A549 (cell line): Measurements from ENCODE around the gene UBE2E2. TPM values are rescaled to one million over a fixed set of nuclear protein-coding genes. Genes with fewer than 3 reads are reported as not detected.
"Not testable (repeated sequence)": the region's sequence is repeated elsewhere in the genome, so short reads cannot be mapped to it uniquely, and the experiment has no call there.

Source experiments
- ATAC-seq, 2 experiments: fragments of 200-7000 bp in 1 of 2; fragments of >200 bp in 1 of 2; cut with Nextera tagmentation in 1 of 2; cut with Tn5 transposase in 1 of 2; 3 replicates each; pipeline versions ENCODE4 v1.8.0 to v1.9.1; 2018 to 2020; ENCODE audit warnings: mild to moderate bottlenecking in 1 of 2, moderate library complexity in 1 of 2
- CTCF ChIA-PET: fragments of 300-600 bp; sonication (Branson Sonifier 250); formaldehyde crosslinking; extraction: SDS; loops from one replicate; lab custom pipeline; 2021; ENCODE audit warnings: antibody characterized with exemption, inconsistent platforms; lab: Yijun Ruan, JAX
- POLR2A ChIA-PET: fragments of 350-600 bp; formaldehyde crosslinking; extraction: SDS; loops from one replicate; lab custom pipeline; 2021; ENCODE audit warnings: antibody characterized with exemption, inconsistent platforms; lab: Yijun Ruan, JAX
- DNase-seq, 2 experiments: peaks; one replicate each; pipeline versions ENCODE4 v3.0.0 to v3.0.0-alpha.2; 2011 to 2016; ENCODE audit warnings: low read depth in 1 of 2, low spot score in 1 of 2
- FAIRE-seq: peaks from 2 replicates; lab custom pipeline; 2011; peaks lifted over from hg19 to GRCh38; lab: Jason Lieb, UNC
- H3K27ac ChIP-seq, 2 experiments: fragments of >200 bp; sonication (Bioruptor Twin); formaldehyde crosslinking; 3 replicates each; pipeline ENCODE4 v1.5.1; 2016 to 2017
- H3K4me1 ChIP-seq: fragments of >200 bp; sonication (Bioruptor Twin); formaldehyde crosslinking; 3 replicates; pipeline ENCODE4 v1.6.1; 2016
- H3K4me2 ChIP-seq: fragments of >200 bp; sonication (Bioruptor Twin); formaldehyde crosslinking; 3 replicates; pipeline ENCODE4 v1.6.1; 2016
- H3K4me3 ChIP-seq: fragments of >200 bp; sonication (Bioruptor Twin); formaldehyde crosslinking; 3 replicates; pipeline ENCODE4 v1.5.1; 2016
- H3K9me3 ChIP-seq: fragments of >200 bp; sonication (Bioruptor Twin); formaldehyde crosslinking; 3 replicates; pipeline ENCODE4 v1.6.1; 2016
- BCL3 ChIP-seq: fragments of >200 bp; sonication (Bioruptor Twin); formaldehyde crosslinking; IDR thresholded peaks from 3 replicates; pipeline ENCODE4 v1.6.1; 2016
- BHLHE40 ChIP-seq: IDR thresholded peaks from 2 replicates; pipeline ENCODE4 v1.6.1; 2012; ENCODE audit warnings: low read depth, low read length, inconsistent platforms
- E2F6 ChIP-seq: IDR thresholded peaks from 2 replicates; pipeline ENCODE4 v1.6.1; 2012; ENCODE audit warnings: low read depth, borderline replicate concordance
- EHF ChIP-seq: fragments of 250-450 bp; sonication (Bioruptor Pico); IDR thresholded peaks from 2 replicates; pipeline ENCODE4 v1.5.0; 2020; ENCODE audit warnings: mild to moderate bottlenecking
- EHMT2 ChIP-seq: fragments of 200-600 bp; sonication (generic); IDR thresholded peaks from 2 replicates; pipeline ENCODE4 v1.6.1; 2016; ENCODE audit warnings: antibody characterized with exemption, low read depth, mild to moderate bottlenecking, moderate library complexity
- FOSB ChIP-seq: fragments of 250-450 bp; sonication (Bioruptor Pico); IDR thresholded peaks from 2 replicates; pipeline ENCODE4 v1.5.0; 2020; ENCODE audit warnings: mild to moderate bottlenecking, moderate library complexity
- GATA3 ChIP-seq: IDR thresholded peaks from 2 replicates; pipeline ENCODE4 v1.6.1; 2012; ENCODE audit warnings: borderline replicate concordance
- HOXB13 ChIP-seq: fragments of 250-450 bp; sonication (Bioruptor Pico); IDR thresholded peaks from 2 replicates; pipeline ENCODE4 v1.5.0; 2020; ENCODE audit warnings: low read depth, mild to moderate bottlenecking, moderate library complexity
- MAX ChIP-seq: IDR thresholded peaks from 2 replicates; pipeline ENCODE4 v1.6.1; 2012
- POLR2A ChIP-seq: IDR thresholded peaks from 2 replicates; pipeline ENCODE4 v1.6.1; 2012; ENCODE audit warnings: mild to moderate bottlenecking, low read length
- RAD21 ChIP-seq, 2 experiments: fragments of >200 bp in 1 of 2; sonication (Bioruptor Twin) in 1 of 2; formaldehyde crosslinking in 1 of 2; IDR thresholded peaks in 1 of 2; conservative IDR thresholded peaks in 1 of 2; 2 replicates in 1 of 2; 3 replicates in 1 of 2; pipeline ENCODE4 v1.6.1; 2012 to 2018; ENCODE audit warnings: inconsistent platforms in 1 of 2
- RCOR1 ChIP-seq: fragments of 150-350 bp; IDR thresholded peaks from 2 replicates; pipeline ENCODE4 v1.6.1; 2014; ENCODE audit warnings: antibody characterized with exemption, low read length, low read depth
- REST ChIP-seq: fragments of 200-600 bp; sonication (generic); IDR thresholded peaks from 2 replicates; pipeline ENCODE4 v1.6.1; 2016; ENCODE audit warnings: antibody characterized with exemption, mild to moderate bottlenecking, moderate library complexity
- RFX5 ChIP-seq: fragments of 450-650 bp; IDR thresholded peaks from 2 replicates; pipeline ENCODE4 v1.7.1; 2014; ENCODE audit warnings: antibody characterized with exemption, mild to moderate bottlenecking, moderate library complexity
- TFCP2L1 ChIP-seq: fragments of 250-450 bp; sonication (Bioruptor Pico); IDR thresholded peaks from 2 replicates; pipeline ENCODE4 v1.5.0; 2021; ENCODE audit warnings: mild to moderate bottlenecking
- TP53 ChIP-seq: fragments of 250-450 bp; sonication (Bioruptor Pico); IDR thresholded peaks from 2 replicates; pipeline ENCODE4 v1.5.0; 2021; ENCODE audit warnings: mild to moderate bottlenecking, moderate library complexity
- ZNF302 ChIP-seq: fragments of 250-450 bp; sonication (Bioruptor Pico); IDR thresholded peaks from 2 replicates; pipeline ENCODE4 v1.9.0; 2021; ENCODE audit warnings: inconsistent platforms, mild to moderate bottlenecking, moderate library complexity
- WGBS: methylation state at CpG from one replicate; pipeline ENCODE4 v1.1.6; 2017; ENCODE audit errors: missing lambda C conversion rate; 5-methylcytosine and 5-hydroxymethylcytosine counted together
- polyA plus RNA-seq, 4 experiments: library from polyadenylated mRNA; depleted of rRNA in 3 of 4; stranded (reverse); fragments of >200 nt; fragmentation: RNase III in 1 of 4; extraction: RNeasy Plus Mini Kit Qiagen cat#74134 plus additional on column Dnase treatment in 1 of 4; gene quantifications; 2 replicates in 3 of 4; 3 replicates in 1 of 4; pipeline ENCODE4 v1.2.3, GENCODE V29; 2011 to 2017

UBE2E2 gene
- polyA plus RNA-seq, 2 of the 4 experiments (the other 2 are of a cell fraction): 28.3 to 56.1 TPM

- H3K9me3 ChIP-seq: no peaks in the 10 kb centered on the region
- CTCF ChIA-PET: interaction anchor here (0.8 to 1.3 kb wide), 2 partner anchors 9 to 19 kb away, joined by 3 read pairs; no protein-coding TSS in a partner anchor
- TF ChIP-seq EHMT2: no peak
- peak; percentile 55; the same call in 1 of the 2 replicates for TF ChIP-seq MAX
- TF ChIP-seq, all 56 proteins: peak for 1
- WGBS: 53% methylated on average over 15 of the region's 15 CpGs
- ATAC-seq (peak; percentile 64 to 75; a peak in 5 of 6 replicates), FAIRE-seq (no peak), DNase-seq (peak in 1 of 2 experiments; percentile 44)
- no peak overlapping the region for H3K4me3 ChIP-seq
- peak overlapping the region; percentile 39 for H3K4me2 ChIP-seq
- POLR2A ChIA-PET: interaction anchor here (1.0 kb wide), 1 partner anchor 28 kb away, joined by 3 read pairs; no protein-coding TSS in a partner anchor
- peaks cover 13% of the 10 kb centered on the region; the same call in 2 of the 3 replicates for H3K4me1 ChIP-seq
- H3K27ac ChIP-seq: peak overlapping the region; percentile 56 to 58; a peak in 5 of 6 replicates
These were observed 409.3 kb downstream of the UBE2E2 start for GRCh38 chr3:23612296-23612891.

GRCh38 chr3:23615068-23615467 is 411.9 kb downstream of the UBE2E2 start:
- peaks cover 13% of the 10 kb centered on the region; the same call in 2 of the 3 replicates for H3K4me1 ChIP-seq
- no peak for FAIRE-seq
- ATAC-seq: peak in 1 of 2 experiments; percentile 43; a peak in 1 of 6 replicates
- H3K27ac ChIP-seq: no peak overlapping the region
- ChIA-PET POLR2A (no interaction called here), CTCF (interaction anchor here (0.7 to 2.0 kb wide), 3 partner anchors 9 to 18 kb away, joined by 3 to 5 read pairs (median 5); no protein-coding TSS in a partner anchor)
- WGBS: 75% methylated on average over 5 of the region's 5 CpGs
- no peak overlapping the region for H3K4me2 ChIP-seq
- no peaks in the 10 kb centered on the region for H3K9me3 ChIP-seq
- no peak for TF ChIP-seq TFCP2L1
- 0 out of 5 replicates have a peak, but pooled peaks of 1 of the 2 experiments have one; percentile 19 for TF ChIP-seq RAD21 (conservative IDR thresholded peaks at IDR 0.05 in 1 of 2, IDR thresholded peaks at IDR 0.05 in 1 of 2)
- no peak for TF ChIP-seq FOSB (CRISPR knock-in tag)
- DNase-seq: peak in 1 of 2 experiments; percentile 11
- H3K4me3 ChIP-seq: no peak overlapping the region

- FAIRE-seq, H3K27ac ChIP-seq, POLR2A ChIA-PET, H3K4me3 ChIP-seq, H3K4me2 ChIP-seq, CTCF ChIA-PET, DNase-seq, H3K9me3 ChIP-seq, ATAC-seq, H3K4me1 ChIP-seq: not testable (repeated sequence)
- WGBS: 68% methylated on average over 2 of the region's 2 CpGs
These were observed 415.3 kb downstream of the UBE2E2 start for GRCh38 chr3:23618475-23618874.

GRCh38 chr3:23619705-23620637 is 416.8 kb downstream of the UBE2E2 start:
- no peaks in the 10 kb centered on the region for H3K4me1 ChIP-seq
- H3K27ac ChIP-seq: no peak overlapping the region
- ChIA-PET POLR2A (no interaction called here), CTCF (interaction anchor here (1.4 kb wide), 1 partner anchor 141 kb away, joined by 3 read pairs; no protein-coding TSS in a partner anchor)
- FAIRE-seq: no peak
- H3K4me3 ChIP-seq: no peak overlapping the region
- WGBS: 81% methylated on average over 12 of the region's 12 CpGs
- H3K4me2 ChIP-seq: no peak overlapping the region
- no peak for DNase-seq
- TF ChIP-seq E2F6 (no peak), HOXB13 (CRISPR knock-in tag) (no peak), REST (no peak), GATA3 (no peak), ZNF302 (CRISPR knock-in tag) (no peak), RFX5 (no peak), BHLHE40 (no peak), TP53 (no peak), RCOR1 (no peak), EHF (CRISPR knock-in tag) (no peak), POLR2A (no peak), BCL3 (no peak)
- H3K9me3 ChIP-seq: no peaks in the 10 kb centered on the region; the same call in 2 of the 3 replicates
- peak; percentile 43 to 47; a peak in 5 of 6 replicates for ATAC-seq
